Neural progenitor cell (in vitro differentiated cells): ENCODE results near the gene TMCC3.
"Not testable (repeated sequence)": the region's sequence is repeated elsewhere in the genome, so short reads cannot be mapped to it uniquely, and the experiment has no call there.

Experiments used
- EZH2 ChIP-seq: fragments of 200-600 bp; sonication (generic); IDR thresholded peaks from 2 replicates; pipeline ENCODE4 v1.6.1; 2017; ENCODE audit warnings: antibody characterized with exemption, mild to moderate bottlenecking, moderate library complexity
- EZH2phosphoT487 ChIP-seq: fragments of 200-600 bp; sonication (generic); IDR thresholded peaks from 2 replicates; pipeline ENCODE4 v1.6.1; 2017; ENCODE audit warnings: antibody characterized with exemption
- TF ChIP-seq, protein P1 (sequence below): fragments of 200-600 bp; sonication (generic); IDR thresholded peaks from 2 replicates; pipeline ENCODE4 v1.5.1; 2017; ENCODE audit warnings: antibody characterized with exemption, mild to moderate bottlenecking

GRCh38 chr12:94592723-94593122, 57.6 kb downstream of the TMCC3 start:
- TF ChIP-seq, protein P1, sequence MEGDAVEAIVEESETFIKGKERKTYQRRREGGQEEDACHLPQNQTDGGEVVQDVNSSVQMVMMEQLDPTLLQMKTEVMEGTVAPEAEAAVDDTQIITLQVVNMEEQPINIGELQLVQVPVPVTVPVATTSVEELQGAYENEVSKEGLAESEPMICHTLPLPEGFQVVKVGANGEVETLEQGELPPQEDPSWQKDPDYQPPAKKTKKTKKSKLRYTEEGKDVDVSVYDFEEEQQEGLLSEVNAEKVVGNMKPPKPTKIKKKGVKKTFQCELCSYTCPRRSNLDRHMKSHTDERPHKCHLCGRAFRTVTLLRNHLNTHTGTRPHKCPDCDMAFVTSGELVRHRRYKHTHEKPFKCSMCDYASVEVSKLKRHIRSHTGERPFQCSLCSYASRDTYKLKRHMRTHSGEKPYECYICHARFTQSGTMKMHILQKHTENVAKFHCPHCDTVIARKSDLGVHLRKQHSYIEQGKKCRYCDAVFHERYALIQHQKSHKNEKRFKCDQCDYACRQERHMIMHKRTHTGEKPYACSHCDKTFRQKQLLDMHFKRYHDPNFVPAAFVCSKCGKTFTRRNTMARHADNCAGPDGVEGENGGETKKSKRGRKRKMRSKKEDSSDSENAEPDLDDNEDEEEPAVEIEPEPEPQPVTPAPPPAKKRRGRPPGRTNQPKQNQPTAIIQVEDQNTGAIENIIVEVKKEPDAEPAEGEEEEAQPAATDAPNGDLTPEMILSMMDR = not testable (repeated sequence)
- not testable (repeated sequence) for TF ChIP-seq EZH2phosphoT487, EZH2
